Mesenteric fat pad (tissue), 1 donor: Measurements from ENCODE around the gene EZR. TPM values are rescaled to one million over a fixed set of nuclear protein-coding genes. Genes with fewer than 3 reads are reported as not detected.

Experiments used
- DNase-seq: peaks from one replicate; pipeline ENCODE4 v3.0.0-alpha.2; 2020; ENCODE audit warnings: low spot score
- total RNA-seq: library from RNA; stranded (reverse); fragmentation: NEBNext Ultra II Directional; extraction: Animal tissue kit (Norgen Biotek cat#: 25700); gene quantifications from one replicate; pipeline ENCODE4 v1.2.1, GENCODE V29; 2021
- donor health status: DM: yes; HTN: yes; CAD: no.

The EZR gene
- total RNA-seq, 1 donor from 2014 or later: 43.1 TPM

GRCh38 chr6:158778005-158778527 is 41.1 kb downstream of the EZR start:
- DNase-seq: peak; percentile 35

GRCh38 chr6:158777510-158777909 is 41.7 kb downstream of the EZR start:
- peak; percentile 43 for DNase-seq

- DNase-seq: peak; percentile 45
These were observed 42.4 kb downstream of the EZR start for GRCh38 chr6:158776737-158777136.

- peak; percentile 53 for DNase-seq
These were observed 43.3 kb downstream of the EZR start for GRCh38 chr6:158775832-158776231.

- DNase-seq: peak; percentile 51
These were observed 44.3 kb downstream of the EZR start for GRCh38 chr6:158774717-158775449.

GRCh38 chr6:158773581-158774449 is 45.4 kb downstream of the EZR start:
- peak; percentile 69 for DNase-seq

- peak; percentile 53 for DNase-seq
These were observed 46.3 kb downstream of the EZR start for GRCh38 chr6:158772851-158773371.

GRCh38 chr6:158772172-158772571 is 47.0 kb downstream of the EZR start:
- DNase-seq: peak; percentile 57

GRCh38 chr6:158771399-158772152 is 47.6 kb downstream of the EZR start:
- no peak for DNase-seq

- no peak for DNase-seq
These were observed 48.4 kb downstream of the EZR start for GRCh38 chr6:158770533-158771330.

GRCh38 chr6:158769771-158770432 is 49.3 kb downstream of the EZR start:
- DNase-seq: no peak

GRCh38 chr6:158769234-158769770 is 49.9 kb downstream of the EZR start:
- no peak for DNase-seq

GRCh38 chr6:158768436-158768835 is 50.7 kb downstream of the EZR start:
- no peak for DNase-seq

GRCh38 chr6:158767709-158768108 is 51.5 kb downstream of the EZR start:
- no peak for DNase-seq

- no peak for DNase-seq
These were observed 52.3 kb downstream of the EZR start for GRCh38 chr6:158766621-158767455.

GRCh38 chr6:158765499-158766068 is 53.6 kb downstream of the EZR start:
- DNase-seq: no peak

GRCh38 chr6:158764926-158765325 is 54.2 kb downstream of the EZR start:
- DNase-seq: no peak

GRCh38 chr6:158764183-158764849 is 54.9 kb downstream of the EZR start:
- no peak for DNase-seq
